SK-N-MC (cell line): ENCODE measurements around the gene RBM19.

Source experiments
- EZH2 ChIP-seq: fragments of 200-600 bp; sonication (generic); IDR thresholded peaks from one replicate; pipeline ENCODE4 v1.6.1; 2017; ENCODE audit warnings: antibody characterized with exemption
- FOXP2 ChIP-seq: optimal IDR thresholded peaks from 2 replicates; pipeline ENCODE3; 2011; ENCODE audit warnings: mild to moderate bottlenecking, moderate library complexity; ENCODE audit not compliant: insufficient read depth; ENCODE audit errors: extremely low read length, control extremely low read depth
- POLR2AphosphoS5 ChIP-seq: IDR thresholded peaks from 2 replicates; pipeline ENCODE4 v1.6.1; 2012; ENCODE audit warnings: mild to moderate bottlenecking, low read depth, low read length, borderline replicate concordance

GRCh38 chr12:113997365-113997764 lies 31.2 kb upstream of the RBM19 start:
- TF ChIP-seq EZH2: no peak
- no peak for TF ChIP-seq POLR2AphosphoS5
- no peak for TF ChIP-seq FOXP2
